Measurements from ENCODE around the gene AKNAD1. TPM values are rescaled to one million over a fixed set of nuclear protein-coding genes. Genes with fewer than 3 reads are reported as not detected.

AKNAD1 gene
- total RNA-seq, 1 donor from 2014 or later = not detected

- Mint-ChIP-seq H3K9me3 (no peaks in the 10 kb centered on the region), H3K27ac (no peak overlapping the region), H3K36me3 (ENCODE audit: low read depth) (no peaks in the 10 kb centered on the region), H3K4me1 (peaks cover 7% of the 10 kb centered on the region), H3K27me3 (peaks cover 4% of the 10 kb centered on the region), H3K4me3 (no peak overlapping the region)
- intact Hi-C loops (cut with micrococcal nuclease) = no loop called here
- no peak for DNase-seq
Measured at GRCh38 chr1:108831225-108831624, 25.7 kb downstream of the AKNAD1 start.

DNA sequence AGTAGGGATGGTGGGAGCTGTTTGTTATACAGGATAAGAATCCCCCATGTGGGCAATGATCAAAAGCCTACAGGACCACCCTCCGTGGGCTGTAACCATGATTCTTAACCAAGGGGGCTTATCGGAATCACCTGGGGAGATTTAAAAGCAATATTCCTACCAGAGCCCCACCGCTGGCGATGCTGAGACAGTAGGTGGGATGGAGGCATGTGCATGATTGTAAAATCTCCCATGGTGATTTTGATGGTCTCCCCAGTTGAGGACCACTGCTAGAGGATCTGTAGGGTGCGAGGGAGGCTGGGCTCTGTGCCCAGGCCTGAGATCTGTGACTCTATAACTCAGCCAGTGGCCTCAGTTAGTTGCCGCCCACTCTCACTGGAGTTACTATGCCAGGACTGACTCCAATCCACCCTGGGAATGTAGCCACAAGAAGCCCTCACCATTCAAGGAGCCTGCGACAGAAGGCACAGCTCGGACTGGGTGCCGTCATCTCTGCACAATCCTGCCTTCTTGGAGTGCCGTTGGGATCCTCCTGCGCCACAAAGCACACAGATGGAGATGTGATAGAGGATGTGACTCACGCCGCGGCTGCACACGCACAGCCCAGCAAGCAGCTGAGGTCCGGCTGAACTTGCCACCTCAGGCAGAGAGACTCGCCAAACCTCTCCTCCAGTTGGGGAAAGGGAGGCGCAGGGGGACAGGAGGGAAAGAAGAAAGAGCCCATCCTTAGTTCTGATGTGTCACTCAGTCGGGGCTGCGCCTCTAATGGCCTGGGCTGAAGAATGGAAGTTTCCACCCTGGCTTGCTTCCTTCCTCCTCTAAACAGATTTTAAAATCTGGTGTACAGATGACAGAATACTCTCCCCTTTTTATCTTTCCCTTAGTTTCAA is 26.5 kb downstream of the AKNAD1 start:
- Mint-ChIP-seq H3K27me3 (peaks cover 4% of the 10 kb centered on the region), H3K27ac (no peak overlapping the region), H3K4me1 (peaks cover 7% of the 10 kb centered on the region), H3K9me3 (no peaks in the 10 kb centered on the region), H3K4me3 (no peak overlapping the region), H3K36me3 (ENCODE audit: low read depth) (no peaks in the 10 kb centered on the region)
- intact Hi-C loops (cut with micrococcal nuclease) = no loop called here
- no peak for DNase-seq

DNA sequence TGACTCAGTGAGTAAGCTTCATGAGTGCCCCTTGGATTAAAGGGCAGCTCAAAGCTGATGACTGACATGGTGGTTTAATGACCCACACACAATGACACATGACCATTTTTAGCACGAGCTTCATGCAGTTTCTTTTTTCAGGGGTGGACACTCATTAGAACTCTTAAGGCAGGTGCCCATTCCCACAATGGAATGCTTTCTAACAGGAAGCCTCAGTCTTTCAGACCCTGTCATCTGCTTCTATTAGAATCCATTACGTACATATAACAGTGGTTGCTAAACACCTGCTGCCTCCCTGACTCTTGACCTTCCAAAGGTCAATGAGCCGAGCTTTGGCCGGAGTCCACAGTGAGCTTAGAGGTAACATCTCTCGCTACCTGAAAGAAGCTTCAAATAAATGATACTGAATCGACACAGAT is 27.4 kb downstream of the AKNAD1 start:
- no peak for DNase-seq
- H3K9me3 Mint-ChIP-seq = no peaks in the 10 kb centered on the region
- peaks cover 7% of the 10 kb centered on the region for H3K4me1 Mint-ChIP-seq
- intact Hi-C loops (cut with micrococcal nuclease) = no loop called here
- peaks cover 6% of the 10 kb centered on the region for H3K27me3 Mint-ChIP-seq
- H3K4me3 Mint-ChIP-seq = no peak overlapping the region
- no peaks in the 10 kb centered on the region for H3K36me3 Mint-ChIP-seq (ENCODE audit: low read depth)
- H3K27ac Mint-ChIP-seq = no peak overlapping the region

DNA sequence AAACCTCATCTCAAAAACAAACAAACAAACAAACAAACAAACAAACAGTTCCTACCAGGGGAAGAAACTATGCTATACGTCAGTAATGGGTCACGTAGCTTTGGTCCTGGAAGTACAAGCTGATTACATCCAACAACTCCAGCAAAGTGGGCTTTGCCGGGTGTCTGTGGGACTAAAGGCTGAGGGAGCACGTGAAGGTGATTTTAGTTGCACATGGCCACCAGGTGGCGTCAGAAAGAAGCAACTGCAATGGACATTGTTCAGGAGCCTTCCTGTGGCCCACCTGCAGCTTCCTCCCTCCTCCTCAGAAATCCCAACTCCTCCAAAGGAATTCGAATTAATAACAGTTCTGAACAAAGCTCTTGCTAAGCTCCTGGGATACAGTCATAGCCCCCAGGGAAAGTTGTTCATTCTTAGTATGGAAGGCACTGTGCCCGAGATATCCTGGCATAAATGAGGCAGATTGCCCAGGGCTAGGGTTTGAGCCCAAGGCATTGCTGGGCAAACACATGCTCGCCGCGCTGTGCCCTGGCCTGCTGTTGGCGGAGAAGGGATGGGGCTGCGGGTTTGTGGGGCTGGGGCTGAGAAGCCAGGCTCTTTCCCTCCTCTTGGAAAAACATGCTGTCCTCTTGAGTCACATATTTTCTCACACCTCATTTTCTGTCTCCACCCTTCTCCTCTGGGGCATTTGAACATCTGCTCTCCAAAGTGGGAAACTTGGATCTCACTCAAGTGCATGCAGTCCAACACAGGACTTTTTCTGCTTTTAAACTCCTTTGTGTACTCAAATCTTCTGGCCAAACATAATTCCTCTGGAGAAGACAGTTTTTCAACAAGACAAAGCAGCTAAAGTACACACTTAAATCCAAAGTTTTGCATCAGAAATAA is 28.6 kb downstream of the AKNAD1 start:
- no peaks in the 10 kb centered on the region for H3K9me3 Mint-ChIP-seq
- peaks cover 7% of the 10 kb centered on the region for H3K4me1 Mint-ChIP-seq
- no peak overlapping the region for H3K27ac Mint-ChIP-seq
- peak; percentile 90 for DNase-seq
- no peak overlapping the region for H3K4me3 Mint-ChIP-seq
- no peaks in the 10 kb centered on the region for H3K36me3 Mint-ChIP-seq (ENCODE audit: low read depth)
- peaks cover 6% of the 10 kb centered on the region for H3K27me3 Mint-ChIP-seq
- intact Hi-C loops (cut with micrococcal nuclease) = loop anchor here (1.0 kb wide), 2 partner anchors 70 to 284 kb away; a partner anchor contains a TSS

GRCh38 chr1:108826081-108826635 is 30.7 kb downstream of the AKNAD1 start:
- Mint-ChIP-seq H3K4me3 (no peak overlapping the region), H3K4me1 (peaks cover 7% of the 10 kb centered on the region), H3K27ac (no peak overlapping the region), H3K27me3 (peaks cover 19% of the 10 kb centered on the region), H3K9me3 (no peaks in the 10 kb centered on the region), H3K36me3 (ENCODE audit: low read depth) (no peaks in the 10 kb centered on the region)
- no peak for DNase-seq
- intact Hi-C loops (cut with micrococcal nuclease) = no loop called here

DNA sequence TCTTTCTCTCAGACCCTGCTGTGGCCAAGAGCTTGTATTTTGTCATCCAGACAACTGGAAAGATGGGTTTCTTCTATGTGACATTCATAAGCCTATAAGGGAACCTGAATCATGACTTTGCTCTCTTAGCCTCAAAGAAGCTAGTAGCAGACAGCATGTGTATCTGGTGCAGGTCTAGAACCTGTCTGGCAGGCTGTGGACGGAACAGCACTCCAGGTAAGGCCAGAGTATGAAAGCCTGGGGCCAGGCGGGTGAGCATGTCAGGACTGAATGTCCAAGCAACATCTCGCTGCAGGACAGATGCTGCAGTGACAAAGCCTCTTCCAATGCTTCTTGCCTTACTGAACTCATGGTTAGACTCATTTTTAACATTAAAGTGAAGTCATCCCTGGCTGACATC is 32.8 kb downstream of the AKNAD1 start:
- intact Hi-C loops (cut with micrococcal nuclease) = no loop called here
- DNase-seq = peak; percentile 31
- H3K4me3 Mint-ChIP-seq = no peak overlapping the region
- no peak overlapping the region for H3K27ac Mint-ChIP-seq
- peaks cover 19% of the 10 kb centered on the region for H3K27me3 Mint-ChIP-seq
- no peaks in the 10 kb centered on the region for H3K36me3 Mint-ChIP-seq (ENCODE audit: low read depth)
- peaks cover 3% of the 10 kb centered on the region for H3K4me1 Mint-ChIP-seq
- H3K9me3 Mint-ChIP-seq = no peaks in the 10 kb centered on the region

DNA sequence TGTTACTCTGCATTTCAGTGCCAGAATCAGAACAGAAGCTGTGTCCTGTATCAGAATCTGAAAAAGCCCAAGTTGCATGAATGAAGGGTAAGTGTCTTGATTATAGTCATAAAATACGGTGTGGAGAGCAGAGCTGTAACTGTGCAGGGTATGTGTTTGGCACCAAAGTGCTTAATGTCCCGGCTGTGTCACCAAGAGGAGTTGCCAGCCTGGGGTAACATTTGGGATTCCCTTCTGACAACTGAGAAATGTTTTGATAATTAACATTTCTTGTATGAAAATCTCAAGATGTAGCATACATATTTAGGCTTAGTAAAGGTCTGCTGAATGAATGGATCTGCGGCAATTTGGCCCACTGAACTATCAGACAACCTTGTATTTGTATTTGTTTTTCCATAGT is 33.3 kb downstream of the AKNAD1 start:
- Mint-ChIP-seq H3K27me3 (peaks cover 19% of the 10 kb centered on the region), H3K9me3 (no peaks in the 10 kb centered on the region), H3K36me3 (ENCODE audit: low read depth) (no peaks in the 10 kb centered on the region), H3K4me1 (peaks cover 3% of the 10 kb centered on the region), H3K27ac (no peak overlapping the region), H3K4me3 (no peak overlapping the region)
- intact Hi-C loops (cut with micrococcal nuclease) = no loop called here
- DNase-seq = peak; percentile 43

- Mint-ChIP-seq H3K36me3 (ENCODE audit: low read depth) (no peaks in the 10 kb centered on the region), H3K4me3 (no peak overlapping the region), H3K9me3 (no peaks in the 10 kb centered on the region), H3K27ac (no peak overlapping the region), H3K27me3 (peaks cover 33% of the 10 kb centered on the region), H3K4me1 (no peaks in the 10 kb centered on the region)
- intact Hi-C loops (cut with micrococcal nuclease) = no loop called here
- peak; percentile 48 for DNase-seq
Measured at GRCh38 chr1:108819878-108820277, 37.0 kb downstream of the AKNAD1 start.

DNA sequence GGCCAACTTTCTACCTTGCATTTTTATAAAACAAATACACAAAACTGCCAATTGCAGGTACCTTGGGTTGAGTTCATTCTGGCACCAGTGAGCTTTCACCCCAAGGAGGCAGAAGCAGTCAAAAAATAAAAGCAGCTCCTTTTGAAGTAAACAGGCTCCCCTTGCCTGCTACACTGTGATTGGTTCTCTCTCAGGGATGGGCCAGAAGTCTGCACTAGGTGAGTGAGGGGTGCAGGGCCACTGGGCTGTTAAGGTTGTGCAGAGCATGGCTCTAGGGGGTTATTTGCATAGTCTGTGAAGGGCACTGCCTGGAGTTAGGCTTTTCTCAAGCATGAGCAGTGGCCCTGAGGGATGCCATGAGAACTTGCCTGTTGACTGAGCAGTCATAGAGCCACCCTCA is 39.1 kb downstream of the AKNAD1 start:
- Mint-ChIP-seq H3K4me1 (no peaks in the 10 kb centered on the region), H3K27ac (no peak overlapping the region), H3K27me3 (peaks cover 33% of the 10 kb centered on the region)

GRCh38 chr1:108817016-108817415 is 39.9 kb downstream of the AKNAD1 start:
- intact Hi-C loops (cut with micrococcal nuclease) = no loop called here
- H3K4me1 Mint-ChIP-seq = no peaks in the 10 kb centered on the region
- no peak overlapping the region for H3K4me3 Mint-ChIP-seq
- DNase-seq = peak; percentile 52
- H3K36me3 Mint-ChIP-seq (ENCODE audit: low read depth) = peaks cover under 1% of the 10 kb centered on the region
- no peak overlapping the region for H3K27ac Mint-ChIP-seq
- peaks cover 28% of the 10 kb centered on the region for H3K27me3 Mint-ChIP-seq
- no peaks in the 10 kb centered on the region for H3K9me3 Mint-ChIP-seq

More for the DNA sequence above, 39.1 kb downstream of the AKNAD1 start:
- intact Hi-C loops (cut with micrococcal nuclease) = no loop called here
- Mint-ChIP-seq H3K36me3 (ENCODE audit: low read depth) (no peaks in the 10 kb centered on the region), H3K4me3 (no peak overlapping the region), H3K9me3 (no peaks in the 10 kb centered on the region)
- DNase-seq = no peak

DNA sequence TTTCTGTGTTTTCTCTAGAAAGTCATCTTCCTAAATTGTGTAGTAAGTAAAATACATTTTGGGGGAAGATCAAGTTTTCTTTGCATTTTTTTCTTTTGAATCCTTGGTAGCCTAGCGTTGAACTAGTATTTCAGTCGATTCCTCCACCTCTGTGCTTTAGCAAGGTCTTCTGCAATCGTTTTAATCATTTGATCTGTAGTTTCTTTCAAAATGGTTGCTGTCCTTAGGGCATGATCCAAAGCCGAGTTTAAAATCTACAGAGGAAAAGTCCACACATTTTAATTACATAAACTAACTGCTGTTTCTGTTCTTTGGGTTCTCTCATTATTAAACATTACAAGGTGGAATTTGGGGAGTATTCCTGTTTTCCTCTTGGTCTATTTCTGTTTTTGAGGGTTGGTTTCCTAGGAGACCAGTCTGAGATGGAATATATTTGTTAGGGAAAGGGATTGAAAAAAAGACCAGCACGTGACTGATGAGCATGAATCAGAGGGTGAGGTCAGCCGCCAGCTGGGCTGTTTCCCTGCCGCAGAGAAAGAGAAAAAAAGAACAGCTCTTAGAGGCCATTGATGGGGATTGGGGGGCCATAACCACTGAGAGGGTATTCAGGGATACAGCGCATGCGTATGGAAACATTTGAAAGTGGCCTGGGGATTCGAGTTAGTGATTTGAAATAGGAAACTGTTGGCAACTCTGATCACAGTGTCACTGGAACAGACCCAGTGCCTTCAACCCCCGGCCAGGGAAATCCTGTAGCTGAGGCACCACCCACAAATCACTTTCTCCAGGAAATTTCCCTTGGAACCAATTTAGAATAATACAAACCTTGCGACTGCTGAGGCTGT is 40.6 kb downstream of the AKNAD1 start:
- H3K27ac Mint-ChIP-seq = no peak overlapping the region
- H3K36me3 Mint-ChIP-seq (ENCODE audit: low read depth) = peaks cover 6% of the 10 kb centered on the region

GRCh38 chr1:108815566-108815965 is 41.3 kb downstream of the AKNAD1 start:
- Mint-ChIP-seq H3K36me3 (ENCODE audit: low read depth) (peaks cover 6% of the 10 kb centered on the region), H3K4me3 (no peak overlapping the region), H3K27me3 (peaks cover 23% of the 10 kb centered on the region), H3K9me3 (no peaks in the 10 kb centered on the region), H3K27ac (no peak overlapping the region), H3K4me1 (no peaks in the 10 kb centered on the region)
- no peak for DNase-seq
- intact Hi-C loops (cut with micrococcal nuclease) = no loop called here

More for the DNA sequence above, 40.6 kb downstream of the AKNAD1 start:
- DNase-seq = peak; percentile 46
- peaks cover 23% of the 10 kb centered on the region for H3K27me3 Mint-ChIP-seq
- H3K9me3 Mint-ChIP-seq = no peaks in the 10 kb centered on the region
- intact Hi-C loops (cut with micrococcal nuclease) = no loop called here
- H3K4me3 Mint-ChIP-seq = no peak overlapping the region
- no peaks in the 10 kb centered on the region for H3K4me1 Mint-ChIP-seq
